ENCODE measurements around the gene MAP1LC3A.

- TF ChIP-seq EZH2 (IDR thresholded peaks at IDR 0.05; ENCODE audit: borderline replicate concordance, low read depth, low read length, severe bottlenecking) (no peak), CTCF (IDR thresholded peaks at IDR 0.05; ENCODE audit: borderline replicate concordance, extremely low read depth, low read length, poor library complexity, severe bottlenecking) (no peak)
Measured at GRCh38 chr20:34510575-34510974, 47.9 kb upstream of the MAP1LC3A start.
